SK-N-SH (cell line): ENCODE data around the gene SERPINI1. TPM values are rescaled to one million over a fixed set of nuclear protein-coding genes. Genes with fewer than 3 reads are reported as not detected.

Experiments
- CTCF ChIA-PET: fragments of 300-600, 350-600 bp; formaldehyde crosslinking; extraction: SDS; loops from one replicate; lab custom pipeline; 2021; lab: Yijun Ruan, JAX
- POLR2A ChIA-PET: fragments of 350-600 bp; sonication (Branson Sonifier 250); formaldehyde crosslinking; extraction: SDS; loops from one replicate; lab custom pipeline; 2020; ENCODE audit warnings: antibody characterized with exemption, inconsistent platforms; lab: Yijun Ruan, JAX
- DNase-seq: peaks from one replicate; pipeline ENCODE4 v3.0.0; 2012
- H2AFZ ChIP-seq: fragments of 200-600 bp; sonication (generic); 2 replicates; pipeline ENCODE4 v1.8.1; 2016; ENCODE audit warnings: antibody characterized with exemption, mild to moderate bottlenecking, low read depth
- H3F3A ChIP-seq: fragments of 200-600 bp; sonication (generic); replicated peaks from 2 replicates; pipeline ENCODE3; 2016; ENCODE audit warnings: antibody characterized with exemption, mild to moderate bottlenecking; ENCODE audit not compliant: insufficient read depth
- H3K27ac ChIP-seq, 2 experiments: fragments of 200-500 bp in 1 of 2; fragments of 200-600 bp in 1 of 2; sonication (Bioruptor generic) in 1 of 2; sonication (generic), shearing (Covaris generic) in 1 of 2; 2 replicates each; pipeline versions ENCODE4 v1.5.1 to v1.6.1; 2014 to 2016; ENCODE audit warnings: low read depth in 2 of 2, inconsistent platforms in 1 of 2, low read length in 1 of 2, mild to moderate bottlenecking in 1 of 2, mixed read lengths in 1 of 2
- H3K27me3 ChIP-seq: fragments of 200-600 bp; sonication (generic), shearing (Covaris generic); 2 replicates; pipeline ENCODE4 v1.6.1; 2016; ENCODE audit warnings: mixed run types; ENCODE audit not compliant: insufficient read depth
- H3K36me3 ChIP-seq, 2 experiments: fragments of 200-500 bp in 1 of 2; fragments of 200-600 bp in 1 of 2; sonication (Bioruptor generic) in 1 of 2; sonication (generic) in 1 of 2; replicated peaks in 1 of 2; 2 replicates each; pipeline versions ENCODE3 to v1.5.1; 2014 to 2016; ENCODE audit warnings: low read length in 1 of 2, mild to moderate bottlenecking in 1 of 2; ENCODE audit not compliant: insufficient read depth in 2 of 2, control insufficient read depth in 1 of 2
- H3K4me1 ChIP-seq, 2 experiments: fragments of 200-500 bp in 1 of 2; fragments of 200-600 bp in 1 of 2; sonication (Bioruptor generic) in 1 of 2; sonication (generic), shearing (Covaris generic) in 1 of 2; 2 replicates each; pipeline versions ENCODE4 v1.5.1 to v1.6.1; 2014 to 2016; ENCODE audit warnings: low read depth in 1 of 2, low read length in 1 of 2, mixed run types in 1 of 2; ENCODE audit not compliant: insufficient read depth in 2 of 2, control insufficient read depth in 1 of 2
- H3K4me2 ChIP-seq: fragments of 200-600 bp; sonication (generic), shearing (Covaris generic); 2 replicates; pipeline ENCODE4 v1.6.1; 2017; ENCODE audit warnings: mixed run types
- H3K4me3 ChIP-seq, 2 experiments: fragments of 200-500 bp in 1 of 2; fragments of 200-600 bp in 1 of 2; sonication (Bioruptor generic) in 1 of 2; sonication (generic), shearing (Covaris generic) in 1 of 2; 2 replicates each; pipeline versions ENCODE4 v1.5.1 to v1.8.1; 2014 to 2016; ENCODE audit warnings: low read depth in 2 of 2, inconsistent platforms in 1 of 2, low read length in 1 of 2, mild to moderate bottlenecking in 1 of 2, mixed read lengths in 1 of 2, moderate library complexity in 1 of 2
- H3K79me2 ChIP-seq: fragments of 200-600 bp; sonication (generic); 2 replicates; pipeline ENCODE4 v1.8.1; 2017; ENCODE audit warnings: mild to moderate bottlenecking; ENCODE audit not compliant: insufficient read depth
- H3K9ac ChIP-seq: fragments of 200-600 bp; sonication (generic); 2 replicates; pipeline ENCODE4 v1.6.1; 2017; ENCODE audit warnings: mixed run types
- H3K9me2 ChIP-seq: fragments of 200-600 bp; sonication (generic); 2 replicates; pipeline ENCODE4 v1.6.1; 2017; ENCODE audit warnings: mixed run types
- H3K9me3 ChIP-seq: fragments of 200-600 bp; sonication (generic); 2 replicates; pipeline ENCODE4 v1.6.1; 2017; ENCODE audit warnings: mixed run types, mild to moderate bottlenecking, moderate library complexity
- H4K20me1 ChIP-seq: fragments of 200-600 bp; sonication (generic); 2 replicates; pipeline ENCODE4 v1.6.1; 2017; ENCODE audit warnings: mild to moderate bottlenecking, mixed run types; ENCODE audit not compliant: insufficient read depth
- CHD2 ChIP-seq: fragments of 150-350 bp; IDR thresholded peaks from 2 replicates; pipeline ENCODE4 v1.6.1; 2018; ENCODE audit warnings: low read length; ENCODE audit not compliant: partially characterized antibody
- ELF1 ChIP-seq: IDR thresholded peaks from 2 replicates; pipeline ENCODE4 v1.4.0; 2012
- EZH2phosphoT487 ChIP-seq: fragments of 200-600 bp; sonication (generic); IDR thresholded peaks from 2 replicates; pipeline ENCODE4 v1.6.1; 2017; ENCODE audit warnings: low read depth, mixed run types, mild to moderate bottlenecking, antibody characterized with exemption, moderate library complexity, borderline replicate concordance
- FOSL2 ChIP-seq: IDR thresholded peaks from 2 replicates; pipeline ENCODE4 v1.4.0; 2012; ENCODE audit warnings: low read depth, mild to moderate bottlenecking, moderate library complexity, borderline replicate concordance
- GABPA ChIP-seq: IDR thresholded peaks from 2 replicates; pipeline ENCODE4 v1.4.0; 2012; ENCODE audit warnings: low read depth, mild to moderate bottlenecking
- MXI1 ChIP-seq: IDR thresholded peaks from 2 replicates; pipeline ENCODE4 v1.6.1; 2012; ENCODE audit warnings: mild to moderate bottlenecking, low read depth, low read length, improper control_type of control experiment
- NRF1 ChIP-seq: IDR thresholded peaks from 2 replicates; pipeline ENCODE4 v1.6.1; 2012; ENCODE audit warnings: low read depth, mild to moderate bottlenecking, low read length
- POLR2AphosphoS5 ChIP-seq: IDR thresholded peaks from 2 replicates; pipeline ENCODE4 v1.6.1; 2012; ENCODE audit warnings: low read depth, low read length
- RAD21 ChIP-seq: IDR thresholded peaks from 2 replicates; pipeline ENCODE4 v1.6.1; 2012; ENCODE audit warnings: mild to moderate bottlenecking, low read length
- RFX5 ChIP-seq: IDR thresholded peaks from 2 replicates; pipeline ENCODE4 v1.6.1; 2012; ENCODE audit warnings: mild to moderate bottlenecking, improper control_type of control experiment, low read length
- RXRA ChIP-seq: IDR thresholded peaks from 2 replicates; pipeline ENCODE4 v1.4.0; 2012; ENCODE audit warnings: low read depth, mild to moderate bottlenecking, borderline replicate concordance
- SIN3A ChIP-seq: IDR thresholded peaks from 2 replicates; pipeline ENCODE4 v1.6.1; 2012; ENCODE audit warnings: low read depth, mild to moderate bottlenecking, low read length, moderate library complexity, borderline replicate concordance
- TAF1 ChIP-seq: IDR thresholded peaks from 2 replicates; pipeline ENCODE4 v1.6.1; 2012; ENCODE audit warnings: low read depth, mild to moderate bottlenecking, low read length, moderate library complexity, borderline replicate concordance
- TCF12 ChIP-seq: IDR thresholded peaks from 2 replicates; pipeline ENCODE4 v1.4.0; 2012
- YY1 ChIP-seq: IDR thresholded peaks from 2 replicates; pipeline ENCODE4 v1.4.0; 2012; ENCODE audit warnings: low read depth, mild to moderate bottlenecking
- WGBS: methylation state at CpG from one replicate; pipeline ENCODE4 v1.1.6; 2017; ENCODE audit warnings: low lambda C conversion rate; 5-methylcytosine and 5-hydroxymethylcytosine counted together
- polyA plus RNA-seq, 3 experiments: library from polyadenylated mRNA; depleted of rRNA; stranded (reverse); fragments of >200 nt; gene quantifications; 2 replicates each; pipeline ENCODE4 v1.2.3, GENCODE V29; 2012
- TF ChIP-seq, protein P1 (sequence below): fragments of 200-600 bp; sonication (generic); IDR thresholded peaks from 2 replicates; pipeline ENCODE4 v1.6.1; 2017; ENCODE audit warnings: antibody characterized with exemption, mild to moderate bottlenecking, moderate library complexity
- TF ChIP-seq, protein P2 (sequence below): fragments of 150-350 bp; IDR thresholded peaks from 2 replicates; pipeline ENCODE4 v1.6.1; 2017; ENCODE audit warnings: antibody characterized with exemption, low read length, low read depth, borderline replicate concordance

SERPINI1 gene
- polyA plus RNA-seq, 1 of the 3 experiments (the other 2 are of a cell fraction): 1.9 TPM

DNA sequence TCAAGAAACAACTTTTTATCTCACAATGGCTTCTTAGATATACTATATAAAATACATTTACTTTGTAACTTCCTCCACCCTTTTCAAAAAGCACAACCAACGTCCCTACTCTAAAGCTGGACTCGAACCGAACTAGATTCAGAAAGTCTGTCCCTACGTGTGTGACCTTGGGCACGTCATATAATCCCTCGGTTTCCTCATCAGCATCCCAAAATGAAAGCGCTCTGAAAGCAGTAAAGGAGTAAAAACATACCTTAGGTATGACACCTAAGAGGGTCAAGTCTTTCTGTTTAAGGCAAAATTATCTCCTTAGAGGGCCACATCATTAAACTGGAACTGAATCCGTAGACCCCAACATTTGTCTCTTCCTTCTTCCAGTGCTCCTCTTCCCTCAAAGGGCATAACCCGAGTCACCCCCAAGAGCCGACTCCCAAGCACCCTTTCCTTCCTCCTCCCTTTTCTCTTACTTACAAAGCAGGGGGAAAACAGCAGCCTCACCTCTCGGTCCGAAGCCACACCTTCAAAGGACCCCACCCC, 1.5 kb upstream of the SERPINI1 start:
- H3K79me2 ChIP-seq: peaks cover 55% of the 10 kb centered on the region
- H3K27ac ChIP-seq: peak overlapping the region; percentile 82 to 95
- CTCF ChIA-PET: no interaction called here
- H4K20me1 ChIP-seq: peaks cover 44% of the 10 kb centered on the region
- H3K27me3 ChIP-seq: no peaks in the 10 kb centered on the region
- POLR2A ChIA-PET: no interaction called here
- H3K9ac ChIP-seq: peak overlapping the region; percentile 82
- TF ChIP-seq YY1: no peak
- TF ChIP-seq TCF12: no peak
- peak overlapping the region; percentile 83 for H2AFZ ChIP-seq
- H3K36me3 ChIP-seq: peaks cover 3 to 4% of the 10 kb centered on the region in 2 experiments
- H3K9me2 ChIP-seq: no peaks in the 10 kb centered on the region
- DNase-seq: no peak
- peaks cover 4% of the 10 kb centered on the region for H3F3A ChIP-seq
- H3K9me3 ChIP-seq: no peaks in the 10 kb centered on the region
- peaks cover 9 to 11% of the 10 kb centered on the region in 2 experiments; a peak in 3 of 4 replicates for H3K4me1 ChIP-seq
- peak overlapping the region; percentile 85 for H3K4me2 ChIP-seq
- peak overlapping the region; percentile 84 to 97 for H3K4me3 ChIP-seq
- WGBS: 2% methylated on average over 12 of the region's 12 CpGs

DNA sequence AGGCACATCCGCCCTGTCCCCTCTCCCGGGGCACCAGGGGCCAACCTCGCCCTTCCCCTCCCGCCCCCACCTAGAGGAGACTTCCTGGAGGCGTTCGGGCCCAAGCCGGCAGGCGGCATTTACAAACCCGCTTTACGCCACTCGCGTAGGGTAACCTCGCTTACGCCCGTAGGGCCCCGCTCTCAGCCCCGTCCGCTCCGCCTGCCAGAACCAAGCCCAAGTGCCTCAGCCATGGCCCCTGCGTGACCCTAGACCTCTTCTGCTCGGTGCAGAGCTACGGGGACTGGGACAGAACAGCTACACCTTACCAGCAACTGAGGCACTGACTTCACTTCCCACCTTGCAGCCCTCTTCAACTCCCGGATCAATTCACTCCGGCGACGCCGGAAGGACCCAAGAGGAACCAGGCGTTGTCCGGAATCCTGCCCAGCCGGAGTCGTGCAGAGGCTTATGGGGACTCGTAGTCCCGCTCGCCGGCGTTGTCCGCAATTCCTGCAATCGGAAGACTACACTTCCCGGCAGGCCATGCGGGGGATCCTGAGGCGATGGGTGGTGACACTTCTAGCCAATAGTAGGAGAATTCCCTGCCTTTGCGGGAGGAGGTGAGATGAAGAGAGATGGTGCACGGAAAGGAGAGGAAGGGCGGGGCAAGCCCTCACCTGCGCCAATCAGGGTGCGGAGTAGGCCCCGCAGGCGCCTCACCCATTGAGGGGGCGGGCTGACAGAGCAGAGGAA, 856 bp upstream of the SERPINI1 start, which contains the start of gene PDCD10:
PDCD10 (minus strand) TSS at position 395 of the 735 bp plus-strand sequence. CDS start 14,735 bp downstream, outside the sequence.
- ChIA-PET POLR2A (interaction anchor here (1.5 kb wide), 1 partner anchor 147 kb away, joined by 4 read pairs; no protein-coding TSS in a partner anchor), CTCF (no interaction called here)
- under 1% methylated on average over 14 of the region's 49 CpGs for WGBS
- Histone ChIP-seq H3K27me3 (no peaks in the 10 kb centered on the region), H3K27ac (peak within 1 kb of the TSS; percentile 82 to 96), H3K79me2 (peaks cover 49% of the 10 kb centered on the region), H3K9me3 (no peaks in the 10 kb centered on the region), H3K9ac (peak within 1 kb of the TSS; percentile 82), H3K4me2 (peak within 1 kb of the TSS; percentile 87), H3K4me3 (peak within 1 kb of the TSS; percentile 84 to 97), H3F3A (peaks cover 3% of the 10 kb centered on the region), H4K20me1 (peaks cover 37% of the 10 kb centered on the region), H2AFZ (peak within 1 kb of the TSS; percentile 98), H3K9me2 (no peaks in the 10 kb centered on the region), H3K4me1 (peaks cover 9 to 11% of the 10 kb centered on the region in 2 experiments; a peak in 3 of 4 replicates), H3K36me3 (peaks cover 3 to 4% of the 10 kb centered on the region in 2 experiments)
- TF ChIP-seq NRF1: peak; percentile 42
- TF ChIP-seq POLR2AphosphoS5: peak; percentile 91
- TF ChIP-seq YY1: 0 out of 2 replicates have a peak, but pooled peaks have one; percentile 51
- TF ChIP-seq RFX5: peak; percentile 67; the same call in 1 of the 2 replicates
- TF ChIP-seq MXI1: peak; percentile 72
- peak; percentile 64; the same call in 1 of the 2 replicates for TF ChIP-seq ELF1
- TF ChIP-seq, protein P1, sequence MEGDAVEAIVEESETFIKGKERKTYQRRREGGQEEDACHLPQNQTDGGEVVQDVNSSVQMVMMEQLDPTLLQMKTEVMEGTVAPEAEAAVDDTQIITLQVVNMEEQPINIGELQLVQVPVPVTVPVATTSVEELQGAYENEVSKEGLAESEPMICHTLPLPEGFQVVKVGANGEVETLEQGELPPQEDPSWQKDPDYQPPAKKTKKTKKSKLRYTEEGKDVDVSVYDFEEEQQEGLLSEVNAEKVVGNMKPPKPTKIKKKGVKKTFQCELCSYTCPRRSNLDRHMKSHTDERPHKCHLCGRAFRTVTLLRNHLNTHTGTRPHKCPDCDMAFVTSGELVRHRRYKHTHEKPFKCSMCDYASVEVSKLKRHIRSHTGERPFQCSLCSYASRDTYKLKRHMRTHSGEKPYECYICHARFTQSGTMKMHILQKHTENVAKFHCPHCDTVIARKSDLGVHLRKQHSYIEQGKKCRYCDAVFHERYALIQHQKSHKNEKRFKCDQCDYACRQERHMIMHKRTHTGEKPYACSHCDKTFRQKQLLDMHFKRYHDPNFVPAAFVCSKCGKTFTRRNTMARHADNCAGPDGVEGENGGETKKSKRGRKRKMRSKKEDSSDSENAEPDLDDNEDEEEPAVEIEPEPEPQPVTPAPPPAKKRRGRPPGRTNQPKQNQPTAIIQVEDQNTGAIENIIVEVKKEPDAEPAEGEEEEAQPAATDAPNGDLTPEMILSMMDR: no peak
- TF ChIP-seq RAD21: no peak
- TF ChIP-seq GABPA: peak; percentile 87
- 0 out of 2 replicates have a peak, but pooled peaks have one; percentile 39 for TF ChIP-seq TAF1
- TF ChIP-seq TCF12: peak; percentile 31; the same call in 1 of the 2 replicates
- TF ChIP-seq SIN3A: peak; percentile 50; the same call in 1 of the 2 replicates
- TF ChIP-seq FOSL2: no peak
- peak; percentile 68 for TF ChIP-seq CHD2
- no peak for TF ChIP-seq EZH2phosphoT487
- no peak for TF ChIP-seq RXRA
- TF ChIP-seq, protein P2, sequence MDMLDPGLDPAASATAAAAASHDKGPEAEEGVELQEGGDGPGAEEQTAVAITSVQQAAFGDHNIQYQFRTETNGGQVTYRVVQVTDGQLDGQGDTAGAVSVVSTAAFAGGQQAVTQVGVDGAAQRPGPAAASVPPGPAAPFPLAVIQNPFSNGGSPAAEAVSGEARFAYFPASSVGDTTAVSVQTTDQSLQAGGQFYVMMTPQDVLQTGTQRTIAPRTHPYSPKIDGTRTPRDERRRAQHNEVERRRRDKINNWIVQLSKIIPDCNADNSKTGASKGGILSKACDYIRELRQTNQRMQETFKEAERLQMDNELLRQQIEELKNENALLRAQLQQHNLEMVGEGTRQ: no peak
- DNase-seq: peak; percentile 86
